NCI-H82 treated with DMSO at 0.1 percent for 48 hours (cell line): Measurements from ENCODE around the gene APC.

Source experiments
- DNase-seq: peaks from one replicate; lab custom pipeline; 2025; ENCODE audit not compliant: unreplicated experiment; lab: John Stamatoyannopoulos, UW

APC gene

GRCh38 chr5:112776301-112776856 is 38.7 kb downstream of the APC start:
- DNase-seq = no peak

- no peak for DNase-seq
Observed at GRCh38 chr5:112779531-112779930, 41.8 kb downstream of the APC start.

GRCh38 chr5:112784726-112785125 is 47.0 kb downstream of the APC start:
- peak; percentile 2 for DNase-seq

- no peak for DNase-seq
Observed at GRCh38 chr5:112787261-112787660, 49.6 kb downstream of the APC start.

- DNase-seq = no peak
Observed at GRCh38 chr5:112787896-112788295, 50.2 kb downstream of the APC start.

GRCh38 chr5:112793201-112793600 is 55.5 kb downstream of the APC start:
- DNase-seq = no peak

GRCh38 chr5:112794410-112794809 is 56.7 kb downstream of the APC start:
- no peak for DNase-seq

GRCh38 chr5:112795342-112795741 is 57.7 kb downstream of the APC start:
- no peak for DNase-seq

GRCh38 chr5:112795944-112796678 is 58.4 kb downstream of the APC start:
- DNase-seq = no peak

- no peak for DNase-seq
Observed at GRCh38 chr5:112799661-112800060, 62.0 kb downstream of the APC start.

GRCh38 chr5:112800891-112801290 is 63.2 kb downstream of the APC start:
- no peak for DNase-seq

- DNase-seq = no peak
Observed at GRCh38 chr5:112811023-112811422, 73.3 kb downstream of the APC start.

GRCh38 chr5:112812549-112812948 is 74.9 kb downstream of the APC start:
- DNase-seq = no peak

- no peak for DNase-seq
Observed at GRCh38 chr5:112820246-112820645, 82.6 kb downstream of the APC start.

GRCh38 chr5:112822456-112822855 is 84.8 kb downstream of the APC start:
- DNase-seq = no peak

GRCh38 chr5:112823181-112823580 is 85.5 kb downstream of the APC start:
- DNase-seq = no peak

GRCh38 chr5:112823656-112824055 is 86.0 kb downstream of the APC start:
- no peak for DNase-seq

- DNase-seq = no peak
Observed at GRCh38 chr5:112824197-112824596, 86.5 kb downstream of the APC start.

- DNase-seq = no peak
Observed at GRCh38 chr5:112830378-112830777, 92.7 kb downstream of the APC start.

GRCh38 chr5:112833971-112834370 is 96.3 kb downstream of the APC start:
- no peak for DNase-seq

- no peak for DNase-seq
Observed at GRCh38 chr5:112844489-112844888, 106.8 kb downstream of the APC start.

- DNase-seq = no peak
Observed at GRCh38 chr5:112846556-112846955, 108.9 kb downstream of the APC start.

GRCh38 chr5:112847306-112847705 is 109.6 kb downstream of the APC start:
- DNase-seq = no peak
